ENCODE results near the gene SGCE. TPM values are rescaled to one million over a fixed set of nuclear protein-coding genes. Genes with fewer than 3 reads are reported as not detected.

Gene SGCE
- total RNA-seq, 1 experiment from 2014 or later, result 49.2 TPM

DNA sequence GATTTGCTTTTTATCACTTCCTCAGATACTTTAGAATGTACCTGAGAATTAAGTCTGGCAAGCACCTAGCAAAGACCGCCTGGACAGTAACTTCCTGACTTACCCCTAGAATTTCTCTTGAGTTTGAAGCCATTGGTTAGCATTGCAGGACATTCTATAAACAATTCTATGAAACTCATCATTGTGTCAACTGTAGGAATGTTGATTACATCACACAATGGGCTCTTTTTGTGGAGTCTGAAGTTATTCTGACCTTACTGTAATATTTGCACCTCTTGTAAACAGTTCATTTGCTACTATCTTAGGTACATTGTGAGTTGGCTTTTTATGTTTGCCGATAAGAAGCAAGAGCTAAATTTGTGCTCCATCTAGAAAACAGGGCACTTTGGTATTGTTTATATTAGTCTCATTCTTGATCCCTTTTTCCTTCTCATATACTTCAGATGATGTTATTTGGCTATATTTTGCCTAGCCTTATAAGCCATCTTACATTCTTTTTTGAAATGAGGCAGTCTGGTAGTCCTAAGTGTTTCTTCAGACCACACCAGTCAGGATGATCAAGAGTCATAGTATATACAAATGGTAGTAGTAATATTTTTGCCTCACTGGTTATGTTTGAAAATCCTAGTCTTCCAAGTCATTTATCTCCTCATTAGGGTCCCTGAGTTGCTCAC is 94.0 kb downstream of the SGCE start:
- ChIA-PET CTCF (interaction anchor here (0.7 kb wide), 1 partner anchor 327 kb away, joined by 5 read pairs; no protein-coding TSS in a partner anchor), POLR2A (ENCODE audit: low non-redundant PET) (no interaction called here)
- DNase-seq (ENCODE audit: low spot score), result no peak
- intact Hi-C loops (cut with micrococcal nuclease; ENCODE audit: unreplicated experiment), result no loop called here
- Histone ChIP-seq H3K27ac (ENCODE audit: low read depth, low read length, poor library complexity, severe bottlenecking) (no peak overlapping the region), H3K36me3 (ENCODE audit: insufficient read depth, low read length, poor library complexity, severe bottlenecking) (no peaks in the 10 kb centered on the region), H3K4me3 (ENCODE audit: low read depth, low read length, poor library complexity, severe bottlenecking) (no peak overlapping the region), H3K27me3 (replicated peaks; ENCODE audit: insufficient read depth, low read depth, low read length, poor library complexity) (no peaks in the 10 kb centered on the region), H3K9me3 (ENCODE audit: low read depth, low read length, poor library complexity, severe bottlenecking) (no peaks in the 10 kb centered on the region), H3K4me1 (ENCODE audit: insufficient read depth, low read length, poor library complexity, severe bottlenecking) (no peaks in the 10 kb centered on the region)
- no TSS peak for BruUV-seq (replicated peaks)
- TF ChIP-seq EZH2 (IDR thresholded peaks at IDR 0.05; ENCODE audit: borderline replicate concordance, low read depth, low read length, poor library complexity, severe bottlenecking), result no peak
- TF ChIP-seq, protein P1, sequence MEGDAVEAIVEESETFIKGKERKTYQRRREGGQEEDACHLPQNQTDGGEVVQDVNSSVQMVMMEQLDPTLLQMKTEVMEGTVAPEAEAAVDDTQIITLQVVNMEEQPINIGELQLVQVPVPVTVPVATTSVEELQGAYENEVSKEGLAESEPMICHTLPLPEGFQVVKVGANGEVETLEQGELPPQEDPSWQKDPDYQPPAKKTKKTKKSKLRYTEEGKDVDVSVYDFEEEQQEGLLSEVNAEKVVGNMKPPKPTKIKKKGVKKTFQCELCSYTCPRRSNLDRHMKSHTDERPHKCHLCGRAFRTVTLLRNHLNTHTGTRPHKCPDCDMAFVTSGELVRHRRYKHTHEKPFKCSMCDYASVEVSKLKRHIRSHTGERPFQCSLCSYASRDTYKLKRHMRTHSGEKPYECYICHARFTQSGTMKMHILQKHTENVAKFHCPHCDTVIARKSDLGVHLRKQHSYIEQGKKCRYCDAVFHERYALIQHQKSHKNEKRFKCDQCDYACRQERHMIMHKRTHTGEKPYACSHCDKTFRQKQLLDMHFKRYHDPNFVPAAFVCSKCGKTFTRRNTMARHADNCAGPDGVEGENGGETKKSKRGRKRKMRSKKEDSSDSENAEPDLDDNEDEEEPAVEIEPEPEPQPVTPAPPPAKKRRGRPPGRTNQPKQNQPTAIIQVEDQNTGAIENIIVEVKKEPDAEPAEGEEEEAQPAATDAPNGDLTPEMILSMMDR (conservative IDR thresholded peaks at IDR 0.05; ENCODE audit: low read depth, low read length), result no peak

GRCh38 chr7:94559972-94560371 is 96.0 kb downstream of the SGCE start:
- no peak overlapping the region for H3K27ac ChIP-seq (ENCODE audit: low read depth, low read length, poor library complexity, severe bottlenecking)
- no peak overlapping the region for H3K4me3 ChIP-seq (ENCODE audit: low read depth, low read length, poor library complexity, severe bottlenecking)
- BruUV-seq (replicated peaks), result no TSS peak
- CTCF ChIA-PET, result no interaction called here
- POLR2A ChIA-PET (ENCODE audit: low non-redundant PET), result no interaction called here
- no peaks in the 10 kb centered on the region for H3K9me3 ChIP-seq (ENCODE audit: low read depth, low read length, poor library complexity, severe bottlenecking)
- TF ChIP-seq EZH2 (IDR thresholded peaks at IDR 0.05; ENCODE audit: borderline replicate concordance, low read depth, low read length, poor library complexity, severe bottlenecking), result no peak
- TF ChIP-seq, protein P1 (conservative IDR thresholded peaks at IDR 0.05; ENCODE audit: low read depth, low read length), result no peak
- no peaks in the 10 kb centered on the region for H3K36me3 ChIP-seq (ENCODE audit: insufficient read depth, low read length, poor library complexity, severe bottlenecking)
- intact Hi-C loops (cut with micrococcal nuclease; ENCODE audit: unreplicated experiment), result no loop called here
- no peaks in the 10 kb centered on the region for H3K27me3 ChIP-seq (replicated peaks; ENCODE audit: insufficient read depth, low read depth, low read length, poor library complexity)
- no peaks in the 10 kb centered on the region for H3K4me1 ChIP-seq (ENCODE audit: insufficient read depth, low read length, poor library complexity, severe bottlenecking)
- DNase-seq (ENCODE audit: low spot score), result no peak

GRCh38 chr7:94557215-94557614 is 98.7 kb downstream of the SGCE start:
- no TSS peak for BruUV-seq (replicated peaks)
- intact Hi-C loops (cut with micrococcal nuclease; ENCODE audit: unreplicated experiment), result no loop called here
- H3K36me3 ChIP-seq (ENCODE audit: insufficient read depth, low read length, poor library complexity, severe bottlenecking), result no peaks in the 10 kb centered on the region
- no peaks in the 10 kb centered on the region for H3K9me3 ChIP-seq (ENCODE audit: low read depth, low read length, poor library complexity, severe bottlenecking)
- H3K4me3 ChIP-seq (ENCODE audit: low read depth, low read length, poor library complexity, severe bottlenecking), result no peak overlapping the region
- ChIA-PET CTCF (no interaction called here), POLR2A (ENCODE audit: low non-redundant PET) (no interaction called here)
- DNase-seq (ENCODE audit: low spot score), result no peak
- H3K27ac ChIP-seq (ENCODE audit: low read depth, low read length, poor library complexity, severe bottlenecking), result no peak overlapping the region
- no peaks in the 10 kb centered on the region for H3K27me3 ChIP-seq (replicated peaks; ENCODE audit: insufficient read depth, low read depth, low read length, poor library complexity)
- TF ChIP-seq, protein P1 (conservative IDR thresholded peaks at IDR 0.05; ENCODE audit: low read depth, low read length), result no peak
- TF ChIP-seq EZH2 (IDR thresholded peaks at IDR 0.05; ENCODE audit: borderline replicate concordance, low read depth, low read length, poor library complexity, severe bottlenecking), result no peak
- no peaks in the 10 kb centered on the region for H3K4me1 ChIP-seq (ENCODE audit: insufficient read depth, low read length, poor library complexity, severe bottlenecking)

Measured in A673 (cell line).